ENCODE measurements around the gene ZNF318.
A peak's percentile ranks its signal among the peaks of the same experiment; 100 is the strongest.
"Not testable (repeated sequence)": the region's sequence is repeated elsewhere in the genome, so short reads cannot be mapped to it uniquely, and the experiment has no call there.

The ZNF318 gene

DNA sequence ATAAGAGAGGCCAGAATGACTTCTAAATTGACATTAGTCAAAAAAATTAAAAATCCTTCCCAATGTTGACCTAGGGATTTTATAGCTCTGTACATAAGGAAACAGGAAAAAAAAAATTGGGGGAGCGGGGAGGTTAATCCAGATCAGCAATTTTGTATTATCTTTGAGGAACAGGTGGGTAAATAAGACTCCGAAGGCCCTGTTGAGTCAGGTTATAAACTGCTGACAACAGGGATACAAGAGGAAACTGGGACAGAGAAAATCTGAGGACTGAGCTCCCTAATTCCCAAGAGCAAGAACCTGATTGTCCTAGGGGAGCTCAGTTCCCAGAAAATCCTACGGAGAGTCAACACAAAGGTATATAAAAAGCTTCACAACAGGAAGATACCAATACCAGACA is 34.0 kb downstream of the ZNF318 start:
- DNase-seq = no peak

DNA sequence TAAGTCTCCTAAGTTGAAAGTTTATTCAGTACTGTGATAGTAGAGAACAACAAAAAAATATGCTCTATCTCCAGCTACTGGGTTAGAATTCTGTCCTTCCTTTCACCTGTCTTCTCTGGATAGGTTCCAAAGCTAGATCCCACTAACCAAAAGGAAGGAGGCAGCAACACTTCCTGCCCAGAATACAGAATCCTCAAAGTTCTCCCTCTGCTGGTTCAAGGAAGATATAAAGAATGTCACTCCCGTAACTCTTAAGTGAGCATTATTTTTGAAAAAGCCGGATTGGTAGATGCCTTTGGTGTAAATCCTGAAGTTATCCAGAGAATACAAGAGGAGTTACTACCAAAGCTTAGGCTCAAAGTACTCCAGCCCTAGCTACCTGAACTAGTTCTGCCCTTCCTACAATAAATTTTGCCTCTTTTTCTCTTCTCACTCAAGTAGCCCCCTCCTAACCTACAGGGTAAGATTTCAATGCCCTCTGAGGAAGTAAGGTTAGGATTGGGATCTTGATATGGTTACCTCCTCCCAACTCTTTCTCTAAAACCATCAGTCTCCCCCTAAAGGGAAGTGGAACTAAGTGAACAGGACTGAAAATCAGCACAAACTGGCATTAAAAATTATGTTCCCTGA is 34.9 kb downstream of the ZNF318 start:
- DNase-seq = peak; percentile 19

DNA sequence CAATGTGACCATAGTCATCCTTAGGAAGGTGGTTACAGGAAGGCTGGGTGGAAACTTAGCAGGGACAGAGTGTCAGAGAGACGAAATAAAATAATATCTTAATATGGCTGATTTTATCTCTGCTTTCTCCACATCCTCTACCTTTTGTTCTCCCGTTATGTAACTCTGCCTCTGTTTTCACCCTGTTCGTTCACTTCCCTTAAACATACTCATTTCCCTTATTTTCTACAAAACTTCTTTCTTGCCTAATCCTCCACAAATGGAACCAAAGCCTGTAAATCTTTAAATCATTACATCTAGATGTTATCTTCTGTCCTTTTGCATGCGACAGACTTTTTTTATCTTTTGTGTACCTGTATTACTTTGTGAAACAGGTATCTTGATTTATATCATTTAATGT is 37.6 kb downstream of the ZNF318 start:
- DNase-seq = no peak

DNA sequence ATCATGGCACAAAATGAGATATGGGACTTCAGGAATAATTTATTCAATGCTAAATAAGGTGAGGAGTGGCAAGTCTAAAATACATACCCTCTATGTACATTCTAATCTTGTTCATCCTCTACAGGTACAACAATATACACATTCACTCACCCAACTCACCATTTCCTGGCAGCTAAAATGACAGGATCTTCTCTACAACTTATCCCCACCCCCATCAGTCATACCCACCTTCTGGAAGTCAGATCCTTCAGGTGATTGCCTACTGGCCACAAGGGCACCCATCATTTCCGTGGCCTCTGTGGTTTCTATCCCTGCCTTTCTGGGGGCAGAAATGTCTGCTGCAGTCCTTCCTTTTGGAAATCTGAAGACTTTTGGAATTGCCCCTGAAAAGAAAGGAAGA is 38.0 kb downstream of the ZNF318 start:
- no peak for DNase-seq

DNA sequence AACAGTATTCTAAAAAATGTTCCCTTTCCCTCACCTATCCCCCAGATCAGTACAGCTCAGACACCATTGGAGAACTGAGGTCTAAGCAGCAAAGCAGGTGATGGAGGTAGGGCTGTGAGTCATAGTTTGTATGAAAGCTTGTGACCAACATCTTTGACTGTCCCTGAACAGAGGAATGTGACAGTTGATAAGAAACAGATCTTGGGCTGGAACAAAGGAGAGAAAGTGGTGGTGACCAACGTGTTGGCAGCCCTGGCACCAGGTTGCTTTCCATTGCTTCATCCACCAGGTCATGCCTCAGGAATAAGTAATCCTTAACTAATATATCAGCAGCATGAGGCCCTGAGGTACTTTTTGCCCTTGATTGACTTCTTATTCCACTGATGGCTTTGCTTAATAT is 40.9 kb downstream of the ZNF318 start:
- no peak for DNase-seq

DNA sequence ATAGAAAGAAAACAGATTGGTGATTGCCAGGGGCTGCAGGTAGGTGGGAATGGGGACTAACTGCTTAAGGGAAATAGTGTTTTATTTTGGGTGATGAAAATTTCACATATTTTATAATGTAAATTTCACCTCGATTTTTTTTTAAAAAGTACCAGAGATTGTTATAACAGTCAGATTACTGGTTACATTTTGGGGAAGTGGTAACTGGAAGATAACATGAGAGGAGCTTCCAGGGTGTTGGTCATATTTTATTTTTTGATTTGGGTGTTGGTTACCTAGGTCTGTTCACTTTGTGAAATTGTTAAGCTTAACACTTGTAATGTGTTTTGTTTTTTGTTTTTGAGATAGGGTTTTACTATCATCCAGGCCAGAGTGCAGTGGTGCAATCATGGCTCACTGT is 43.6 kb downstream of the ZNF318 start:
- DNase-seq = no peak

DNA sequence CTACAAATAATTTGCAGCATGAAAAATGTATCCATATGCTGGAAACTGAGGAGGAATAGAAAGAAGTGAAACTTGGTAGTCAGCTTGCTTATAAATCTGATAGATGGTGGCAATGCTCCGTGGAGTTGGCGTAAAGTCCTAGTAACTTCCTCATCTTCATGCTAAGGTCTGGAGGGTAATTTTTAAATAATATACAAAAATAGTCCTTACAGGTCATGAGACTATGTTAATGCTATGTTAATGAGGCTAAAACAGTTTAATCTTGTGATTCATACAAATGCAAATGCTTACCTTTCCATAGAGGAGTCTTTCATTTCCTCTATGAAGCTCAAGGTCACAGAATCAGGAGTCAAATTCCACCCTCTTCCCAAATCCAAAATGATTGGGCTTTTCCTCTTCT is 51.4 kb downstream of the ZNF318 start:
- no peak for DNase-seq

DNA sequence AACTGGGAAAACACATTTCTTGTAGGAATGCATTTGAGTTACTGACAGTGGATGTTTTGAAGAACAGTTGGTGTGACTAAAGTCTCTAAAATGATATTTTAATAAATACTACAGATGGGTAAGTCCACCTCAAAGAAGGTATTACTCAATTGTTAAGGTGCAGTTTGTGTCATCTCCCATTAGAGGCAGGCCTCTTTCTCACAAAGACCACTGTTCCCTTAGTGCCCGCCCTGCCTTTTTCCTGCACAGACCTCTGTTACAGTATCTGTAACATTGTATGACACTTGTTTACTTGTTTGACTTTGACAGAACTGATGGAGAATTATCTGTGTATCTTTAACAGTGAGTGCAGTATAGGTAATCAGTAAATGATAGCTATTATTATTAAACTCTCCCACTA is 55.6 kb downstream of the ZNF318 start:
- no peak for DNase-seq

DNA sequence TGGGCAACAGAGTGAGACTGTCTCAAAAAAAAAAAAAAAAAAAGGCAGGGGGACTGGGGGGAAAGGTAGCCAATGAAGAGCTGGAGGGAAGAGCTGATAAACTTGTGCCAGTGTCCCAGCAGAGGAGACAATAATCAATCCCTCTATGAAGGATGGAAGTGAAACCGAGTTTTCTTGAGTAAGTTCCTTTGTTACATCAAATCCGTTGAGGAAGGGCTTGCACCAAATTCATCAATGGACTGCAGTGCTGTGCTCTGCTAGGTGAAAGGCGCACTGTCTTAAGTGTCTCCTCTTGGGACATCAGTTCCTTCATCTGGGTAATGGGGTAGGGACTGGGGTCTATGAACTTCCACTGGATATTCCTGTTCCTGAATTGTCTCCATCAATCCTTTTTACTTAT is 57.8 kb downstream of the ZNF318 start:
- DNase-seq = no peak

DNA sequence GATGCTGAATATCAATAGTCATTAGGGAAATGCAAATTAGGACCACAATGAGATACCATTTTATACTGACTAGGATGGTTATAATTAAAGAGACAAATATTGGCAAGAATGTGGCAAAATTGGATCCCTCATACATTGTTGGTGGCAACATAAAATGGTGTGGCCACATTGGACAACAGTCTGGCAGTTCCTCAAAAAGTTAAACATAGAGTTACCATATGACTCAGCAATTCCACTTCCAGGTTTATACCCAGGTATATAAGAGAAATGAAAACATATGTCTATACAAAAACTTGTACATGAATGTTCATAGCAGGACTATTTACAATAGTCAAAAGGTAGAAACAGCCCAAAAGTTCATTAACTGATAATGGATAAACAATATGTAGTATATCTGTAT is 58.8 kb downstream of the ZNF318 start:
- DNase-seq = no peak

DNA sequence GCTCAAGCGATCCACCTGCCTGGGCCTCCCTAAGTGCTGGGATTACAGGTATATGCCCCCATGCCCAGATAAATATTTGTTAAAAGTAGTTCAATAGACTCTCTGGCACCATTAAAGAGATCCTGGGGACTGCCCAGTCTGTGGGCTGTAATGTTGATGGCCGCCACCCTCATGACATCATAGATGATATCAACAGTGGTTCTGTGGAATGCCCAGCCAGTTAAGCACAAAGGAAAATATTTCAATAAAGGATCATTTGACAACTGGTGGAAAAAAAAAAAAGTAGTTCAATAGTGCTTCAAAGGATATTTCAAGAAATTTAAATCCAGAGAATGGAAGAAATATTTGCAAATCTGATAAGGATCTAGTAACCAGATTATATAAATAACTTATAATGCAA is 59.3 kb downstream of the ZNF318 start:
- DNase-seq = no peak

DNA sequence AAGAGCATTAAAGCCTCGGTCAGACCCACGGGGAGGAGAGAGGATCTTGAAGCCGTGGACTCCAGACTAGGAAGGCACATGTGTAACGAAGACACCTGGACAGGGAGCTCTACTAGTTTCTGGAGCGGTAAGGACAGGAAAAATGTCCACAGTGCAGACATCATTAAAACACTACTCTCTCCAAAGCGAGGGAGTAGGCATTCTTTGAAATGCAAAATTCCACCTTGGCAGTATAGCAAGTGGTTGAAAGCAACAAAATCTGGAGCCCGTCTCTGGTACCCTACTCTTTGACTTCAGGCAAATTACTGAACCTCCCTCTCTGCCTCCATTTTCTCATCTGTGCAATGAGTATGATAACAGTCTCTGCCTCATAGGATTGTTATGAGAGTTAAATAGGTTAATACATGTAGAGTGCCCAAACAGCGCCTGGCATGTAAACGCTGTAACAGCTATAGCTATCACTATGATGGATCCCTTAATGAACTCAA is 60.4 kb downstream of the ZNF318 start:
- no peak for DNase-seq

DNA sequence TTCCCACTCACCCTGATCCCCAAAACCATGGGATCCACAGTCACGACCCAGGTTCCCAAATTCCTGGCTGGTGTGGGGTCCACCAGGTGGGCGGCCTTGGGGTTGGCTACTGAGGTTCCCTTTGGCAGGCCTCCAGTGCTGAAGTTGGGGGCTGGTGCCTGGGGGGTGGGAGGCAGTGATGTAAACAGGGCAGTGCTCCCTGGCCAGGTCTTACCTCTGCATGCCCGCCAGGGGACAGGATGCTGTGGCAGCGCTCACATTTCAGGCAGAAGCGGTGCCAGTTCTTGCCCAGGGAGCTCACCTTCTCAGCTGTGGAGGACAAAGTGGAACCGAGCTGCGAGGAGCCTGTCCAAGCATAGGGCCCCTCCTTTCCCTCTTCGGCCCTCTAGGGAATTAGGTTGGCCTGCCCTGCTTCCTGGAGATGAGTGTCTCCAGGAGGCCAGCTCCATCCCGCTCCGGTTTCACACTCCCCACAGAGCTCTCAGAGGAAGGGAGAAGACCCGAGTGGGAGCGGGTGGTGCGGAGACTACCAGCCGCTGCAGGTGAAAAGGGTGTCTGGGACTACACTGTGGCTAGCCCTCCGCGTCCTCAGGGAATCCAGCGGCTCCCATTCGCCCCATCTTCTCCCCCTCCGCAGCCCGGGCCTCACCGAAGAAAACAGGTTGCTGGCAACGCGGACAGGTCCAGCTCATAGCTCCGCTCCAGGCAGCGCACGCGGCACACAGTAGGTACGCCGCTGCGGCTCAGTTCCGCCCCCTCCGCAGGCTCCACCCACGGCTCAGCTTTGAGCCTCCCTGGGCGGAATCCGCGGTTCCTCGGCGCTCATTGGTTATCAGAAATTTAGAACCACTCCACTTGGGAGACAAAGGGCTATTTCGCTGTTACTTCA is 61.1 kb downstream of the ZNF318 start, which contains the start of gene CRIP3:
Gene CRIP3 (minus strand): TSS at position 726 of the 889 bp plus-strand sequence. CDS start 34 bp downstream, at position 692.
- DNase-seq = peak; percentile 56

DNA sequence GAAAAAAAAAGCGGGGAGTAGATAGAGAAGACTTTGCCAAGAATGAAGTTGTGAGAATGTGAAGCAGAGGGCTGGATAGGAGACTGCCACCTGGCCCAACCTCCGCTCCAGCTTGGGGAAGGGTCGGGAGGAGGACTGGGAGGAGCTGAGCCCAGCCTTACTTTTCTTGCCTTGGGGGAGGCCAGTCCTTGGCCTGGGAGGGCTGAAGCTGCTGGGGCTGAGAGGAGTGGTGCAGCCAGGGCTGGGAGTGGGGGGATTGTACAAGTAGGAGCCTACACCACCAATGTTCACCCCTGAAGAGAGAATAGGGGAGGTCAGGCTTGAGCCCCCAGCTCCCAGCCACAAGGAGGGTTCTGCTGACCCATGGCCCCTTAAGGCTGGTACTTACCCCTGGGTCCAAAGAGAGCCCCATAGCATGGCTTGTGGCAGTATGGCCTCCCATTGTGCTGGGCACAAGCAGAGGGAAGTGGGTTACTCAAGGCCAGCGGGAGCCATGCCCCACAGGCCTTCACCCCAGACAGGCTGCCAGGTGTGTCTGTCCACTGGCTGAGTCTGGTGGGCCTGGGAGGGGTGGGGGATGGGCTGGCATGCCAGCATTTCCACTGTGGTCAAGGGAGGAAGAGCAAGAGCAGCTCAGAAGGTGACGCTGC is 61.9 kb downstream of the ZNF318 start:
- DNase-seq = no peak

DNA sequence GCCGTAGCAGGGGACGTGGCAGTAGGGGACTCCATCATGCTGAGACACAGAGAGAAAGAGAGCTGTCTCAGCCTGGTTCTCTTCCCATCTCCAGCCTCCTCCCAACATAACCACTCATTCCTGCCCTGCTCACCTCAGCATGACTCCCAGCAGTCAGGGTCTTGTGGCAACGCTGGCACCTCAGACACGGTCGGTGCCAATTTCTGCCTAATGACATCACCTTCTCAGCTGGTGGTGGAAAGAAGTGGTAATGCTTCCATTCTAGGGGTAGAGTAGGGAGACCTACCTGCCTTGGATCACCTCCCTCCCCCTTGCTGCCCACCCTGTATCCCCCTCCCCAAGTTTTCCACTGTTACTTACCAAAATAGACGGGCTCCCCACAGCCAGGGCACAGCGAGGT is 63.4 kb downstream of the ZNF318 start:
- no peak for DNase-seq

DNA sequence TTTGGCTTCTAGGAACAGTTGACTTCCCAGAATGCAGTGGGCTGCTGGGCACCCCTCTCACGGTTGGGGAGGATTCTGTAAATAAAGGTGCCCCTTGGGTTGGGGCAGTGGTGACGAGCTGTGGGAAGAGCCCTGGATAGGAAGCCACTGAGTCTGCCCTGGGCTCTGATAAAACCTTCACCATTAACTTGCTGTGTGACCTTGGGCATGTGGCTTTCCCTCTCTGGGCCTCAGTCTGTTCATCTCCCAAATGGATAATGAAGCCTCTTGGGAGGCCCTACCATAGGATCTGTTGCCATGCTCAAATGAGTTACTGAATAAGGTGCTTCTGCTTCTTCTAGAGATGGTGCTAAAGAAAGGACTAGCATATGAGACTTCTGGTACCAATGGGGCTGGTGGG is 64.6 kb downstream of the ZNF318 start:
- no peak for DNase-seq

DNA sequence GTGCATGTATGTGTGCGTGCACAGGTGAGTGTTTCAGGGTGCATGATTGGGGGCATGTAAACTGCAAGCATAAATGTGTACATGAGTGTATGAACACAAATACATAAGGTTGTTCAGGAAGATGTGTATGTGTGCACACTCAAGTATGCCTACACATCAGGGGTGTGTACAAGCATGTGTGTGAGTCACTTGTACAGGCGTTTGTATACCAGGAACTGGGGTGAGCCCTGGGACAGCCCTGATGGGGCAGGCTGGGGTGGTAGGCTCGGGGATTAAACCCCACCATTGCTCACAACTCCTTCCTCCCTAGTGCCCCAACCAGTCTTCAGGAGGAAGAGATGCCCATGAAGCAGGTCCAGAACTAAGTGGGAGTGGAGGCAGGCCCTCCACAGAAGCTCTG is 65.1 kb downstream of the ZNF318 start:
- no peak for DNase-seq

DNA sequence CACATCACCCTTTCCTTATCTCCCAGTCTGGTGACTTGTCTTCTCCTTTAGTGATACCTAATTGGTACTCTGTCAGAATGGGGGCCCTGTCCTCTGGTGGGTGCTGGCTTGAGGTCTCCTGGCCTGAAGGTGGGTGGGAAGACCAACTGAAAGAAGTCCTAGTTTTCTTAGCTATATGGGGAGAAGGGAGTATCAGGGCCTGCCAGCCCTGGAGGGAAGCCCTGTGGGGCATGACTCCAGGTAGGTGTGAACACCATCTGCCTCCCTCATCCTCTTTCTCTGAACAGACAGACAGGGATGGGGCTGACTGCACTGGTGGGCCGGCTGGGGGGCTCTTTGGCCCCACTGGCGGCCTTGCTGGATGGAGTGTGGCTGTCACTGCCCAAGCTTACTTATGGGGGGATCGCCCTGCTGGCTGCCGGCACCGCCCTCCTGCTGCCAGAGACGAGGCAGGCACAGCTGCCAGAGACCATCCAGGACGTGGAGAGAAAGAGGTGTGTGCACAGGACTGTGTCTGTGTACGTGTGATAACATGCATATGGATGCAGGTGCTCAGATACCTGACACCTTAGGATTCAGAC is 65.6 kb downstream of the ZNF318 start:
- no peak for DNase-seq

DNA sequence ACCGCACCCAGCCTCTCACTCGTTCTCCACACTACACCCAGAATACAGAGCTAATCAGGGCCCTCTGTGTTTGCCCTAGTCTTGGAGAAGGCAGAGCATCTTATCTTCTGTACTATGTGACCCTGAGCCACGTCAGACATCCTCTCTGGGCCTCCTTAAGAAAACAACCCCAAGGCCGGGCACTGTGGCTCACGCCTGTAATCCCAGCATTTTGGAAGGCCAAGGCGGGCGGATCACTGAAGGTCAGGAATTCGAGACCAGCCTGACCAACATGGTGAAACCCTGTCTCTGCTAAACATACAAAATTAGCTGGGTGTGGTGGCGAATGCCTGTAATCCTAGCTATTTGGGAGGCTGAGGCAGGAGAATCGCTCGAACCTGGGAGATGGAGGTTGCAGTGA is 66.4 kb downstream of the ZNF318 start:
- DNase-seq = not testable (repeated sequence)

DNA sequence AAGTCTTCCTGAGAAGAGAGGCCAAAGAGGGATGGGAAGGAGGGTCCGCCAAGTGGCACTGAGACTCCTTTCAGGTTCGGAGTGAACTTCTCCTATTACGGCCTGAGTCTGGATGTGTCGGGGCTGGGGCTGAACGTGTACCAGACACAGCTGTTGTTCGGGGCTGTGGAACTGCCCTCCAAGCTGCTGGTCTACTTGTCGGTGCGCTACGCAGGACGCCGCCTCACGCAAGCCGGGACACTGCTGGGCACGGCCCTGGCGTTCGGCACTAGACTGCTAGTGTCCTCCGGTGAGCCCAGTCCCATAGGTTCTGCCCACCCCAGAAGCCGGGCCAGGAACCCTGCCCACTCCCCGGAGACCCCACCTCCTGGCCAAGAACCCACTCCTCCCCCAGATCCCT is 67.3 kb downstream of the ZNF318 start:
- DNase-seq = no peak

DNA sequence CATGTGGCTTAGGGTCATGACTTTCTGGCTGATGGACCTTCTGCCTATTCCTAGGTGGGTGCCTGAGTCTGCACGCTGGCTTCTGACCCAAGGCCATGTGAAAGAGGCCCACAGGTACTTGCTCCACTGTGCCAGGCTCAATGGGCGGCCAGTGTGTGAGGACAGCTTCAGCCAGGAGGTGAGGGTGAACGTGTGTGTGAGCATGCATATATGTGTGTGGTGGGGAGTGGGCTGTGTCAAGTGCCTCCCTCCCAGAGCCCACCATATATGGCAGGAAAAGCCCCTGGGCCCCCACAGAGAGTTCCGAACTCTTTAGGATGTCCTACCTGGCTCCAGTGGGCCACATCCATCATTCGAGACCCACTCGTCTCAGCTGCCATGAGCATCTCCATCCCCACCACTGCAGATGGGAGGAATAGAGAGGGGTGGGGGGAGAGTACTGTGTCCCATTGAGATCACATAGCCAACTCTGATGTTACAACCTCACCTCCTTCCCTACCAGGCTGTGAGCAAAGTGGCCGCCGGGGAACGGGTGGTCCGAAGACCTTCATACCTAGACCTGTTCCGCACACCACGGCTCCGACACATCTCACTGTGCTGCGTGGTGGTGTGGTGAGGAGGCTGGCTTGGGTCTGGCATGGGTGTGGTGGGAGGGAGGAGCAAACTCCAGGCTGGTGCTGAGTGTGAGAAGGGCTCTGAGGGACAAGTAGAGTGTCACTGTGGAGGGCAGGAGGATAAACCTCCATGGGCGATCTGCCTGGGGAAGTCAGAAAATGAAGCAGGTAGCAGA is 68.2 kb downstream of the ZNF318 start:
- no peak for DNase-seq
